HT-29 (cell line): ENCODE data around the gene TRPM2. TPM values are rescaled to one million over a fixed set of nuclear protein-coding genes. Genes with fewer than 3 reads are reported as not detected.
"Not testable (repeated sequence)": the region's sequence is repeated elsewhere in the genome, so short reads cannot be mapped to it uniquely, and the experiment has no call there.

Experiments used
- DNase-seq: peaks from one replicate; pipeline ENCODE4 v3.0.0-alpha.2; 2015; ENCODE audit warnings: low spot score
- total RNA-seq: library from RNA; depleted of rRNA; stranded (reverse); fragments of >200 nt; shearing (Covaris generic); gene quantifications from 2 replicates; pipeline ENCODE4 v1.2.3, GENCODE V29; 2014

Gene TRPM2
- total RNA-seq, 1 experiment from 2014 or later, result not detected

- DNase-seq, result no peak
These were observed 582 bp downstream of the TRPM2 start for GRCh38 chr21:44354001-44354405.

GRCh38 chr21:44354775-44355771 is 1.7 kb downstream of the TRPM2 start:
- no peak for DNase-seq

GRCh38 chr21:44356160-44356559 is 2.7 kb downstream of the TRPM2 start:
- no peak for DNase-seq

- no peak for DNase-seq
These were observed 3.2 kb downstream of the TRPM2 start for GRCh38 chr21:44356636-44357035.

- DNase-seq, result no peak
These were observed 3.8 kb downstream of the TRPM2 start for GRCh38 chr21:44357064-44357837.

GRCh38 chr21:44359396-44359795 is 6.0 kb downstream of the TRPM2 start:
- no peak for DNase-seq

GRCh38 chr21:44360159-44360558 is 6.7 kb downstream of the TRPM2 start:
- no peak for DNase-seq

- not testable (repeated sequence) for DNase-seq
These were observed 8.5 kb downstream of the TRPM2 start for GRCh38 chr21:44361903-44362302.

- DNase-seq, result no peak
These were observed 9.9 kb downstream of the TRPM2 start for GRCh38 chr21:44363278-44363677.

GRCh38 chr21:44364151-44365053 is 11.0 kb downstream of the TRPM2 start:
- no peak for DNase-seq

GRCh38 chr21:44365251-44365966 is 12.0 kb downstream of the TRPM2 start:
- DNase-seq, result no peak

- no peak for DNase-seq
These were observed 12.7 kb downstream of the TRPM2 start for GRCh38 chr21:44365967-44366585.

- DNase-seq, result no peak
These were observed 13.3 kb downstream of the TRPM2 start for GRCh38 chr21:44366586-44367211.

GRCh38 chr21:44368711-44369446 is 15.5 kb downstream of the TRPM2 start:
- no peak for DNase-seq

GRCh38 chr21:44370027-44370735 is 16.8 kb downstream of the TRPM2 start:
- DNase-seq, result no peak

GRCh38 chr21:44370786-44371410 is 17.5 kb downstream of the TRPM2 start:
- DNase-seq, result no peak

- no peak for DNase-seq
These were observed 18.2 kb downstream of the TRPM2 start for GRCh38 chr21:44371596-44371995.

- DNase-seq, result no peak
These were observed 19.2 kb downstream of the TRPM2 start for GRCh38 chr21:44372616-44373015.
